Right lobe of liver (tissue), 6 donors: Measurements from ENCODE around the gene GLIS1. TPM values are rescaled to one million over a fixed set of nuclear protein-coding genes. Genes with fewer than 3 reads are reported as not detected.
A peak's percentile ranks its signal among the peaks of the same experiment; 100 is the strongest.

Experiments used
- ATAC-seq, 4 donors: fragments of 200-7000 bp; cut with Tn5 transposase; one replicate each; pipeline ENCODE4 v1.9.1; 2020; ENCODE audit warnings: mild to moderate bottlenecking in 4 of 4, moderate library complexity in 4 of 4
- DNase-seq, 3 donors: peaks; one replicate each; pipeline ENCODE4 v3.0.0-alpha.2; 2020
- H3K27ac ChIP-seq, 3 donors: fragments of 200-600 bp; one replicate each; pipeline ENCODE4 v1.8.0; 2022
- H3K27me3 ChIP-seq, 2 donors: fragments of 200-600 bp; one replicate each; pipeline ENCODE4 v1.8.0; 2022
- H3K36me3 ChIP-seq, 4 donors: fragments of 200-600 bp; sonication (generic) in 1 of 4; one replicate each; pipeline versions ENCODE4 v1.5.1 to v1.8.0; 2017 to 2022; ENCODE audit warnings: control low read depth in 1 of 4
- H3K4me1 ChIP-seq, 4 donors: fragments of 200-600 bp; sonication (generic) in 1 of 4; one replicate each; pipeline versions ENCODE4 v1.5.1 to v1.8.0; 2017 to 2022; ENCODE audit warnings: control low read depth in 1 of 4
- H3K4me3 ChIP-seq, 3 donors: fragments of 200-600 bp; one replicate each; pipeline ENCODE4 v1.8.0; 2022
- H3K9me3 ChIP-seq, 4 donors: fragments of 200-600 bp; sonication (generic) in 1 of 4; one replicate each; pipeline versions ENCODE4 v1.5.1 to v1.8.0; 2017 to 2022; ENCODE audit warnings: control low read depth in 1 of 4
- CTCF ChIP-seq, 4 donors: fragments of 200-600 bp in 3 of 4; fragments of 450-650 bp in 1 of 4; IDR thresholded peaks; one replicate each; pipeline versions ENCODE4 v1.5.1 to v1.8.0; 2016 to 2022; ENCODE audit warnings: antibody characterized with exemption in 4 of 4, mild to moderate bottlenecking in 2 of 4
- POLR2A ChIP-seq: fragments of 450-650 bp; IDR thresholded peaks from one replicate; pipeline ENCODE4 v1.6.1; 2017; ENCODE audit warnings: antibody characterized with exemption, mild to moderate bottlenecking
- WGBS: methylation state at CpG from one replicate; pipeline ENCODE4 v1.1.6; 2018; ENCODE audit warnings: low coverage, low lambda C conversion rate; ENCODE audit not compliant: insufficient coverage; ENCODE audit errors: missing lambda C conversion rate; 5-methylcytosine and 5-hydroxymethylcytosine counted together
- intact Hi-C, 2 donors: fragments of 100-400 bp; cut with DNase I; formaldehyde crosslinking; loops; one replicate each; pipeline versions ENCODE4 v1.11.2 to v1.14.1; 2022
- total RNA-seq, 6 experiments: library from RNA; depleted of rRNA in 2 of 6; stranded (reverse); fragments of >200 nt in 2 of 6; fragmentation: NEBNext Ultra II Directional in 3 of 6; extraction: Animal tissue kit (Norgen Biotek cat#: 25700) in 3 of 6; gene quantifications; one replicate each; pipeline versions ENCODE4 v1.1.0 to v1.2.4, GENCODE V29; 2016 to 2023
- donor health status: DM: no; HTN: yes; CAD: no.
- donor health status: DM: no; HTN: no; CAD: no.
- donor health status: DM: no; HTN: no; CAD: no.
- donor health status: DM: no; HTN: yes; CAD: no.
- donor health status: DM: no; HTN: yes; CAD: no.

GLIS1 gene
- total RNA-seq, 6 experiments from 2014 or later = not detected

- Histone ChIP-seq H3K4me3 (no peak overlapping the region), H3K27me3 (no peaks in the 10 kb centered on the region), H3K27ac (no peak overlapping the region), H3K9me3 (no peaks in the 10 kb centered on the region), H3K36me3 (no peaks in the 10 kb centered on the region), H3K4me1 (no peaks in the 10 kb centered on the region)
- TF ChIP-seq POLR2A = no peak
- TF ChIP-seq CTCF (IDR thresholded peaks at IDR 0.05) = no peak
- DNase-seq = peak in 2 of 3 donors; percentile 0 to 5
- intact Hi-C loops = no loop called here
- 27% methylated on average over 2 of the region's 2 CpGs for WGBS
- ATAC-seq = no peak
Measured at GRCh38 chr1:53665996-53666395, 73.0 kb downstream of the GLIS1 start.

GRCh38 chr1:53663529-53664300 is 75.2 kb downstream of the GLIS1 start:
- DNase-seq (peak in 2 of 3 donors; percentile 7 to 24), ATAC-seq (no peak)
- H3K27me3 ChIP-seq = no peaks in the 10 kb centered on the region
- no peaks in the 10 kb centered on the region for H3K9me3 ChIP-seq
- no peak for TF ChIP-seq POLR2A
- no peak for TF ChIP-seq CTCF (IDR thresholded peaks at IDR 0.05)
- intact Hi-C loops = no loop called here
- no peaks in the 10 kb centered on the region for H3K4me1 ChIP-seq
- H3K36me3 ChIP-seq = no peaks in the 10 kb centered on the region
- H3K27ac ChIP-seq = no peak overlapping the region
- no peak overlapping the region for H3K4me3 ChIP-seq
- 64% methylated on average over 6 of the region's 15 CpGs for WGBS

GRCh38 chr1:53662951-53663350 is 76.0 kb downstream of the GLIS1 start:
- no peaks in the 10 kb centered on the region for H3K36me3 ChIP-seq
- H3K4me3 ChIP-seq = no peak overlapping the region
- peak in 2 of 3 donors; percentile 3 to 28 for DNase-seq
- WGBS = no CpG with 5 or more reads among the region's 3 CpGs
- no peaks in the 10 kb centered on the region for H3K4me1 ChIP-seq
- no peak for TF ChIP-seq CTCF (IDR thresholded peaks at IDR 0.05)
- no peak for TF ChIP-seq POLR2A
- H3K27me3 ChIP-seq = no peaks in the 10 kb centered on the region
- H3K27ac ChIP-seq = no peak overlapping the region
- H3K9me3 ChIP-seq = no peaks in the 10 kb centered on the region
- no peak for ATAC-seq
- intact Hi-C loops = no loop called here

- intact Hi-C loops = no loop called here
- 75% methylated on average over 9 of the region's 11 CpGs for WGBS
Measured at GRCh38 chr1:53662169-53662568, 76.8 kb downstream of the GLIS1 start.

More at GRCh38 chr1:53662169-53662568, 76.8 kb downstream of the GLIS1 start:
- DNase-seq (peak in 1 of 3 donors; percentile 3), ATAC-seq (no peak)
- TF ChIP-seq CTCF (IDR thresholded peaks at IDR 0.05) = no peak
- no peak for TF ChIP-seq POLR2A
- H3K36me3 ChIP-seq = no peaks in the 10 kb centered on the region
- H3K4me3 ChIP-seq = no peak overlapping the region
- H3K9me3 ChIP-seq = no peaks in the 10 kb centered on the region
- H3K27me3 ChIP-seq = no peaks in the 10 kb centered on the region
- no peaks in the 10 kb centered on the region for H3K4me1 ChIP-seq
- H3K27ac ChIP-seq = no peak overlapping the region
